HEK293T (cell line): ENCODE measurements around the gene SYT9.

ENCODE experiments used
- BHLHE40 ChIP-seq: fragments of 450-650 bp; IDR thresholded peaks from 2 replicates; pipeline ENCODE4 v1.6.1; 2016; ENCODE audit warnings: mild to moderate bottlenecking, moderate library complexity, borderline replicate concordance
- FOXA1 ChIP-seq: fragments of 450-650 bp; IDR thresholded peaks from 2 replicates; pipeline ENCODE4 v1.6.1; 2016; ENCODE audit warnings: mild to moderate bottlenecking
- FOXM1 ChIP-seq: fragments of 450-650 bp; IDR thresholded peaks from 2 replicates; pipeline ENCODE4 v1.6.1; 2017; ENCODE audit warnings: mild to moderate bottlenecking, borderline replicate concordance
- SP1 ChIP-seq: fragments of 450-650 bp; IDR thresholded peaks from 2 replicates; pipeline ENCODE4 v1.6.1; 2017
- ZNF384 ChIP-seq: fragments of 450-650 bp; IDR thresholded peaks from 2 replicates; pipeline ENCODE4 v1.6.1; 2016

DNA sequence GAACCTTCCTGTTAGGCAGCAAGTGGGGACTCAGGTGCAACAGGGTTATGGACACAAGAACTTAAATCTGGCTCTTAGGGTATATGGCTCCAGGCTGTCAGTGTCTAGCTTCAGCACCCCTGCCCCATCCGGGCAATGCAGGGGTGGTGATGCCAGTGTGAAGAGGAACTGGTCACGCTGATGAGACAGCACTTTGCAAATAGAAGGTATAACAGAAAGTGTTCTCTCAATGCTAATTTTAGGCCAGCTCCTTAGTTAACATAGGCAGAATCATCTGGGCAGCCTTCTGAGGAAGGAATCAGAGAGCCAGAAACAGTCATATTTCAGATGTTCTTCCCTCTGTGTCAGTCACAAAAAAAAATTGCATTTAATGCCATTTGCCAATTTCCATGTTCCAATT, 41.2 kb downstream of the SYT9 start:
- no peak for TF ChIP-seq SP1
- no peak for TF ChIP-seq BHLHE40
- no peak for TF ChIP-seq ZNF384
- no peak for TF ChIP-seq FOXM1
- TF ChIP-seq FOXA1 = no peak
